ENCODE data around the gene ANKLE2.
"Not testable (repeated sequence)": the region's sequence is repeated elsewhere in the genome, so short reads cannot be mapped to it uniquely, and the experiment has no call there.

ANKLE2 gene

GRCh38 chr12:132761032-132761920, at the start of gene ANKLE2:
Gene ANKLE2 (minus strand): TSS chr12:132761832. CDS start chr12:132761798, 34 bp downstream.
- DNase-seq (ENCODE audit: low read depth) = no peak
- TF ChIP-seq CTCF (IDR thresholded peaks at IDR 0.05; ENCODE audit: low read depth, low read length, missing control alignments) = no peak
- H3K4me3 ChIP-seq (ENCODE audit: low read depth, low read length) = peak within 1 kb of the TSS; percentile 84

- not testable (repeated sequence) for DNase-seq (ENCODE audit: low read depth); H3K4me3 ChIP-seq (ENCODE audit: low read depth, low read length)
- TF ChIP-seq CTCF (IDR thresholded peaks at IDR 0.05; ENCODE audit: low read depth, low read length, missing control alignments) = peak; percentile 61
Observed at GRCh38 chr12:132809391-132809790, 47.8 kb upstream of the ANKLE2 start.

DNA sequence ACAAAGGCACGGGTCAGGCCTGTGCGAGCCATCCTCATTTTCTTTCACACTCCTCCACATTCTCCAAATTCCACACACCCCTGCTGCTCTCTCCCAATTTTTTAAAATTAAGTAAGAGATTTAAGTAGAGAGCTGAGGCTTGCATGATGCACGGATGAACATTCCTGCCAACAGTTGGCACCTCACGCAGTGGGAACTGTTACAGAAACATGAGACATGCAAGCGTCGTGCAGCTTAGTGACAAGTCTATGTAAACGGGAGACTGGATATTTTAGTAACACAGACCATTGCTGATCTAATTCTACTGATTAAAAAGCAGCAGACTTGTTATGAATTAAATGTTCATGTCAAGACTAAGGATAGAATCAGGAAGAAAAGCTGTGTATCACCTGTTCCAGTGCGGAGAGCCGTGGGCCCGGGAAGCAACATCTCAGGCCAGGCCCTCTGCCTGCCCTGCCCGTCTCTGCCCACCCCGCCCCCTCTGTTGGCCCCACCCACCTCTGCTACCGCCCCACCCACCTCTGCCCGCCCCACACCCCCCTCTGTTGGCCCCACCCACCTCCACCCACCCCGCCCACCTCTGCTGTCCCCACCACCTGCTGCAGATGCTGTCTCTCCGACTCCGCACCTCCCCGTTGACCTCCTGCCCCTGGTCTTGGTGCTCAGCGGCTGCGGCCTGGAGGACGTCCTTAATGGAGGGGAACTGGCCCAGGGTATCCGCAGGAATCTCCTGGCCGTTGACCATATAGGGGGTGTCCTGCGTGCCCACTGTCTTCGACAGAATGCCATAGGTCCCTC, 45.9 kb upstream of the ANKLE2 start:
- H3K4me3 ChIP-seq (ENCODE audit: low read depth, low read length) = no peak overlapping the region
- no peak for DNase-seq (ENCODE audit: low read depth)
- TF ChIP-seq CTCF (IDR thresholded peaks at IDR 0.05; ENCODE audit: low read depth, low read length, missing control alignments) = no peak

- no peak for TF ChIP-seq CTCF (IDR thresholded peaks at IDR 0.05; ENCODE audit: low read depth, low read length, missing control alignments)
- H3K4me3 ChIP-seq (ENCODE audit: low read depth, low read length) = no peak overlapping the region
- no peak for DNase-seq (ENCODE audit: low read depth)
Observed at GRCh38 chr12:132806857-132807256, 45.2 kb upstream of the ANKLE2 start.

DNA sequence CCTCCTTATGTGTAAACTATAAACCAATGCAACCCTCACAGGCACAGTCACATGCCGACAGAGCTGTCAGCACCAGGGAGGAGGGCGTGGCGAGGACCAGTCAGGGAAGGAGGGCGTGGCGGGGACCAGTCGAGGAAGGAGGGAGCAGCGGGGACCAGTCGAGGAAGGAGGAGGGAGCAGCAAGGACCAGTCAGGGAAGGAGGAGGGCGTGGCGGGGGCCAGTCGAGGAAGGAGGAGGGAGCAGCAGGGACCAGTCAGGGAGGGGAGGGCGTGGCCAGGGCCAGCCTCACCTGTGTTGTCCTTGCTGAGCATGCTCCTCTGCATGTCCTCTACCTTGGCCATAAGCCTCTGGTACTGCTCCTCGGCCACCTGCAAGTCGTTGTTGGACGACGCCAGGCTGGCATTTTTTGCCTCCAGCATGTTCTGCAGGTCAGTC, 42.8 kb upstream of the ANKLE2 start:
- TF ChIP-seq CTCF (IDR thresholded peaks at IDR 0.05; ENCODE audit: low read depth, low read length, missing control alignments) = no peak
- H3K4me3 ChIP-seq (ENCODE audit: low read depth, low read length) = no peak overlapping the region
- DNase-seq (ENCODE audit: low read depth) = no peak

DNA sequence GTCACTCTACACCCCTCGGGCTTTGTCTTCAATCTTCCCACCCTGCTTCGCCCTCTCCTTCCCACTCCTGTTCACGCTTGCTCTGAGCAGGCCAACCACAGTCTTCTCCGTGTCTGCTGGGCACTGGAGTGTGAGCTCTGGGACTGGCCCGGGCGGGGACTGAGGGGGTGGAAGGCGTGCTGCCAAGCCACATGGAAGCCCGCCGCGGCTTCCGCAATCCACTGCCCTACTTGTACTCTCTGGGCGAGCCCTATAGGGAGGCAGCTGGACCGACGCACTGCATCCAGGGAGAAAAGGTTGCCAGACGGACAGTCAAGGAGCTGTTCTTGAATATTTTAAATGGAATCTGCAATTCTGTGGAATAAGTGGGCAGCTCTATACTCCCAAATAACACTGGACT, 42.3 kb upstream of the ANKLE2 start:
- H3K4me3 ChIP-seq (ENCODE audit: low read depth, low read length) = no peak overlapping the region
- no peak for DNase-seq (ENCODE audit: low read depth)
- TF ChIP-seq CTCF (IDR thresholded peaks at IDR 0.05; ENCODE audit: low read depth, low read length, missing control alignments) = no peak

Measured in GM12864 (cell line).